Uterus (tissue), 4 donors: ENCODE measurements around the gene SLC6A9. TPM values are rescaled to one million over a fixed set of nuclear protein-coding genes. Genes with fewer than 3 reads are reported as not detected.

Source experiments
- DNase-seq, 2 donors: peaks; one replicate each; pipeline ENCODE4 v3.0.0-alpha.2; 2019 to 2020
- H3K27ac ChIP-seq, 2 donors: fragments of 200-600 bp; sonication (generic); 1 replicate in 1 of 2; 2 replicates in 1 of 2; pipeline ENCODE4 v1.5.1; 2016 to 2018
- H3K27me3 ChIP-seq, 2 donors: fragments of 200-600 bp; sonication (generic); one replicate each; pipeline ENCODE4 v1.5.1; 2018 to 2019; ENCODE audit warnings: control low read depth in 1 of 2
- H3K36me3 ChIP-seq, 2 donors: fragments of 200-600 bp; sonication (generic); one replicate each; pipeline ENCODE4 v1.5.1; 2019; ENCODE audit warnings: control low read depth in 1 of 2
- H3K4me1 ChIP-seq, 2 donors: fragments of 200-600 bp; sonication (generic); one replicate each; pipeline ENCODE4 v1.5.1; 2018 to 2019; ENCODE audit warnings: control low read depth in 1 of 2
- H3K4me3 ChIP-seq, 2 donors: fragments of 200-600 bp; sonication (generic); 1 replicate in 1 of 2; 2 replicates in 1 of 2; pipeline ENCODE4 v1.5.1; 2018 to 2019; ENCODE audit warnings: mild to moderate bottlenecking in 1 of 2
- H3K9me3 ChIP-seq, 2 donors: fragments of 200-600 bp; sonication (generic); one replicate each; pipeline ENCODE4 v1.5.1; 2019; ENCODE audit warnings: control low read depth in 1 of 2
- POLR2A ChIP-seq, 2 donors: fragments of 450-650 bp; IDR thresholded peaks; one replicate each; pipeline ENCODE4 v1.6.1; 2016; ENCODE audit warnings: antibody characterized with exemption in 2 of 2, mild to moderate bottlenecking in 1 of 2, moderate library complexity in 1 of 2
- intact Hi-C: fragments of 100-400 bp; cut with DNase I; formaldehyde crosslinking; loops from one replicate; pipeline ENCODE4 v1.15.1; 2023; ENCODE audit warnings: low total_unique reads
- total RNA-seq, 4 donors: library from RNA; depleted of rRNA in 3 of 4; stranded (reverse); fragments of >200 nt in 3 of 4; gene quantifications; one replicate each; pipeline versions ENCODE4 v1.1.0 to v1.2.4, GENCODE V29; 2014 to 2023
- TF ChIP-seq, protein P1 (sequence below), 4 experiments: fragments of 200-600 bp in 2 of 4; fragments of 450-650 bp in 2 of 4; sonication (generic) in 2 of 4; IDR thresholded peaks; one replicate each; pipeline ENCODE4 v1.5.1; 2016 to 2019; ENCODE audit warnings: antibody characterized with exemption in 4 of 4, mild to moderate bottlenecking in 2 of 4, moderate library complexity in 1 of 4
- donor health status: DM: yes; HTN: yes; CAD: no.

Gene SLC6A9
- total RNA-seq, 4 donors from 2014 or later, result 4.6 to 30.9 (median 17.4) TPM

DNA sequence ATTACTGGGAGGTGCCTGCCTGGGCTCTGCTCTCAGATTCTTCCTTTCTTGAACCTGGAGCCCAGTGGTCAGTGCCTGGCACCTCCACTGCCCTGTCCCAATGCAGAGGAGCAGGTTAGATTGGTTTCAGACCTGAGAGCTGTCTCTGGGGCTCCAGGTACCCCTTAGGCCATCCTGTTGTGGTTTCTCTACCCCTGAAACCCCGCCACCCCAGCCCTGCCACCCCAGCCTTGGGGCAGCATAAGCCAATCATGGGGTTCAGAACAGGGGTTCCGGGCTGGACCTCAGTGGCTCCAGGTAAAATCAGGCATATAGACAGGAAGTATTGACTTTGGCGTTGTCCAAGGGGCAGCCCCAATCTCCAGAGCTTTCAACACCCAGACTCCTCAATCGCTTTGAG lies 3.2 kb upstream of the SLC6A9 start:
- Histone ChIP-seq H3K27ac (peak overlapping the region; percentile 65 to 94), H3K27me3 (no peaks in the 10 kb centered on the region), H3K4me1 (peaks cover 0 to 11% of the 10 kb centered on the region in 2 donors), H3K4me3 (no peak overlapping the region), H3K36me3 (no peaks in the 10 kb centered on the region), H3K9me3 (no peaks in the 10 kb centered on the region)
- TF ChIP-seq POLR2A (IDR thresholded peaks at IDR 0.05), result no peak
- TF ChIP-seq, protein P1, sequence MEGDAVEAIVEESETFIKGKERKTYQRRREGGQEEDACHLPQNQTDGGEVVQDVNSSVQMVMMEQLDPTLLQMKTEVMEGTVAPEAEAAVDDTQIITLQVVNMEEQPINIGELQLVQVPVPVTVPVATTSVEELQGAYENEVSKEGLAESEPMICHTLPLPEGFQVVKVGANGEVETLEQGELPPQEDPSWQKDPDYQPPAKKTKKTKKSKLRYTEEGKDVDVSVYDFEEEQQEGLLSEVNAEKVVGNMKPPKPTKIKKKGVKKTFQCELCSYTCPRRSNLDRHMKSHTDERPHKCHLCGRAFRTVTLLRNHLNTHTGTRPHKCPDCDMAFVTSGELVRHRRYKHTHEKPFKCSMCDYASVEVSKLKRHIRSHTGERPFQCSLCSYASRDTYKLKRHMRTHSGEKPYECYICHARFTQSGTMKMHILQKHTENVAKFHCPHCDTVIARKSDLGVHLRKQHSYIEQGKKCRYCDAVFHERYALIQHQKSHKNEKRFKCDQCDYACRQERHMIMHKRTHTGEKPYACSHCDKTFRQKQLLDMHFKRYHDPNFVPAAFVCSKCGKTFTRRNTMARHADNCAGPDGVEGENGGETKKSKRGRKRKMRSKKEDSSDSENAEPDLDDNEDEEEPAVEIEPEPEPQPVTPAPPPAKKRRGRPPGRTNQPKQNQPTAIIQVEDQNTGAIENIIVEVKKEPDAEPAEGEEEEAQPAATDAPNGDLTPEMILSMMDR (IDR thresholded peaks at IDR 0.05), result no peak
- intact Hi-C loops, result no loop called here
- DNase-seq, result no peak

DNA sequence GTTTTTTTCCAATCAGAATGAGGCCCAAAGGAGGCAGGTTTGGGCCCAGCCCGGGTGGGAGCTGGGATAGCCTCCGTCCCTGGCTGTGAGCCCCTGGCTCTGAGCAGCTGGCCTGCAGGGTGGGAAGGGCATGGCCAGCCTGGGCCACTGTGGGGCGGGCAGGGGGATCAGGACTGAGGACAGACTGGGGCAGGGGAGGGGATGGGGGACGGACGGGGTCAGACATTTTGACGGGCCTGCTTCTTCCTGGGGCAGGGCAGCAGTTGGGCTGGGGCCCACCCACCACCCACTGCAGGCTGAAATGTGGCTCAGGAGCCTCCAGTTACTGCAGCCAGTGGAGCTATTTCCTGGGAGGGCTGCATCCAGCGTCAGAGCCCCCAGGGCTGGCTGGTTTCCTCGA lies 2.5 kb upstream of the SLC6A9 start:
- Histone ChIP-seq H3K27me3 (no peaks in the 10 kb centered on the region), H3K9me3 (no peaks in the 10 kb centered on the region), H3K27ac (peak overlapping the region; percentile 26 to 94), H3K36me3 (no peaks in the 10 kb centered on the region), H3K4me3 (no peak overlapping the region), H3K4me1 (peaks cover 0 to 17% of the 10 kb centered on the region in 2 donors)
- intact Hi-C loops, result no loop called here
- no peak for TF ChIP-seq POLR2A (IDR thresholded peaks at IDR 0.05)
- TF ChIP-seq, protein P1 (IDR thresholded peaks at IDR 0.05), result no peak
- DNase-seq, result no peak

DNA sequence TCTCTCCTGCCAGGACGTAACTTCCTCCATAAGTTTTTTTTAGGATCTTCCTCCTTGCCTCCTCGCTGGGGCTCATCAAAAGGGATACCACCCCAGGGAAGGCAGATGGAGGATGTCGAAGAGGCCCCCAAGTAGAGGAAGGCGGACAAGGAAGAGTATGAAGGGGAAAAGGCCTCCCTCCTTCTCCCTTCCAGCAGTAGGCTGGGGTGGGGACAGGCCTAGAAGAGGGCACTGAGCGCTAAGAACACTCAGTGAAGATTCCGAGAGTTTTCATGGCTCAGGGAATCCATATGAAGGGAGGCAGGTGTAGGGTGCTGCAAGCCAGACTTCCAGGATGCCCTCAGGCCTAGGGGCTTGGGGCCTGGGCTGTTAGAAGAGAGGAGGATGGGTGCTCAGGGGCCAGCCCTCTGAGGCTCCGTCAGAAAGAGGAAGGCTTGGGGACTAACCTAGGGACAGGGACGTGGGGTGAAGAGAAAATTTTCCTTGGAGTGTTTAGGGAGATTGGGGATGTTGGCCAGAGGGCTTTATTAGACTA lies 1.8 kb upstream of the SLC6A9 start:
- Histone ChIP-seq H3K27me3 (no peaks in the 10 kb centered on the region), H3K4me3 (no peak overlapping the region), H3K36me3 (no peaks in the 10 kb centered on the region), H3K27ac (peak overlapping the region; percentile 26 to 94), H3K4me1 (peaks cover 0 to 17% of the 10 kb centered on the region in 2 donors), H3K9me3 (no peaks in the 10 kb centered on the region)
- intact Hi-C loops, result no loop called here
- TF ChIP-seq, protein P1 (IDR thresholded peaks at IDR 0.05), result no peak
- no peak for TF ChIP-seq POLR2A (IDR thresholded peaks at IDR 0.05)
- DNase-seq, result no peak

DNA sequence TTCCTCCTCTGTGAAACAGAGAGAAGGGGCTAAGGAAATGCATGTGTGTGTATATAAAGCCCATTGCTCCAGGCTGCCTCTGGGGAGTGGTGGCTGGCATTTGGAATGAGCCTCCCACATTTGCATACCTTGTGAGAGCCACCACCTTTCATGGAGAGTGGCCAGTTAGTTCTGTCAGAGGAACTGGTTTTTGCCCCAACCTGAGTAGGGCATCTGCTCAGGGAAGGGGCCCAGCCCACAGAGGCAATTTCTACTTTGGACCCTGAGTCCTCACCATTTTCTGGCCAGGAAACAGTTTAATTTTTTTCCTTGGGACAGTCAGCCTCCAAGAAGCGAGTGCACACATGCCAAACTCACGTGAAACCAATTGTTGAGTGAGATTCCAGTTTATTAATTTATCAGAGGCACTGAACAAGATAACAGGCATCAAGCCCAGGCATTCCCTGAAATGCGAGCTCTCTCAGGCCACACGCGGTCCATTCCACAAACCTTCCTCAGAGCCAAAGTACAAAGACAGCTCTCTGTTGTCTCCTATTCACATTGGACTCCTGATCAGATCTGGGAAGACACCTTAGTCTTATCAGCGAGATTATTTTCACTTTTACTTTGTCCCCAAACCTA lies 1.0 kb upstream of the SLC6A9 start:
- TF ChIP-seq POLR2A (IDR thresholded peaks at IDR 0.05), result no peak
- TF ChIP-seq, protein P1 (IDR thresholded peaks at IDR 0.05), result no peak
- Histone ChIP-seq H3K36me3 (no peaks in the 10 kb centered on the region), H3K4me3 (no peak overlapping the region), H3K4me1 (peaks cover 0 to 17% of the 10 kb centered on the region in 2 donors), H3K27ac (peak overlapping the region; percentile 90 to 94), H3K9me3 (no peaks in the 10 kb centered on the region), H3K27me3 (no peaks in the 10 kb centered on the region)
- intact Hi-C loops, result no loop called here
- DNase-seq, result no peak

DNA sequence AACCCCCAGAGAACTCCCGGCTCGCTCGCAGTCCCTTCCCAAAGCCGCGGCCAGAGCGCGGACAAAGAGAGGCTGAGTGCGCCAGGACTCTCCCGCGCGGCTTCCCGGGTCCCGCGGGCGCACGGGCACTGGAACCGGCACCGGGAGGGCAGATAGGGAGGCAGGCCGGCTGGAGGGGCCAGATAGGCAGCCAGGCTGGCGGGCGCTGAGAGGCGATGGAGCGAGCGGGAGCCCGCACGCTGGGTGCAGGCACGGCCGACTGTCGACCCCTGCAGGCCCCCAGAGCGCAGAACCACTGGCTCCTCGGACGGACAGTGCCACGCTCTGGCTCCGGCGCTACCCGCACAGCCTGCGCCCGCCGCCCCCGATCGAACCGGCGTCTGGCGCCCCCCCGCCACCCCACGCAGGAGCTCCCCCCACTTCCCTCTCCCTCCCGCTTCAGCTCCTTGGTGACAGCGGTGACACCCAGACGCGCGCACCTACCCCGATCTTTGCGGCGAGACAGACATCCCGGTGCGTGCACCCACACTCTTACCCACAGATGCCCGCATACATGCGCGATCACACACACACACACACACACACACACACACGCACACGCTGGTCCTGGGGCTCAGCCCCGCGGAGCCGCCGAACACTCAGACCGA lies 534 bp downstream of the SLC6A9 start:
- DNase-seq, result peak; percentile 45 to 57
- TF ChIP-seq POLR2A (IDR thresholded peaks at IDR 0.05), result no peak
- TF ChIP-seq, protein P1 (IDR thresholded peaks at IDR 0.05), result peak in 3 of 4 experiments; percentile 1 to 36 (median 9)
- peak overlapping the region; percentile 64 to 84 for H3K4me3 ChIP-seq
- no peaks in the 10 kb centered on the region for H3K36me3 ChIP-seq
- intact Hi-C loops, result no loop called here
- H3K27me3 ChIP-seq, result no peaks in the 10 kb centered on the region
- peaks cover 0 to 17% of the 10 kb centered on the region in 2 donors for H3K4me1 ChIP-seq
- no peaks in the 10 kb centered on the region for H3K9me3 ChIP-seq
- peak overlapping the region; percentile 90 to 94 for H3K27ac ChIP-seq
